Endometrial microvascular endothelial cells (primary cell): Measurements from ENCODE around the gene CACNA1C. TPM values are rescaled to one million over a fixed set of nuclear protein-coding genes. Genes with fewer than 3 reads are reported as not detected.

Source experiments
- in situ Hi-C: cut with HindIII; loops from 2 replicates; pipeline ENCODE4 v1.10.0; 2017; ENCODE audit warnings: low sequenced_read_pairs, low pct_unique_long_range_greater_than_20kb; ENCODE audit errors: inconsistent ontology term
- total RNA-seq: library from RNA; depleted of rRNA; stranded (reverse); fragments of >200 nt; gene quantifications from one replicate; pipeline ENCODE4 v1.2.3, GENCODE V29; 2015; ENCODE audit errors: inconsistent ontology term

CACNA1C gene
- total RNA-seq, 1 donor from 2014 or later: not detected

- in situ Hi-C loops: no loop called here
These were observed 491.0 kb downstream of the CACNA1C start for GRCh38 chr12:2543801-2544200.

DNA sequence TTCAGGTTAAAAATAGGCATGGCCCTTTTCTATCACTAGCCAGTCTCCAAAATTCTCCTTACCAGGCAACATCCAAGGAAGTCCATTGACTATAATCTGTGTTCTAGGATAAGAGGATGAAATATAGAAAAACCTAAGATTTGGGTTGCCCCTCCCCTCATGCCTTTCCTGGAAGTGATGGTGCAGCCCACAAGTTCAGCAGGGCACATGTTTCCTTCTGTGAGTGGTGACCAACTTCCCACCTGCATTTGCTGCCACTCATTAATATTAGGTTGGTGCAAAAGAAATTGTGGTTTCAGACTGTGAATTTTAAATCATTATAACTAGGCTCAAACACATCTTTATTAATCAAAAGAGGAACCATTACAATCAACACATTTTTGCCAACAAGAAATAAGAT is 491.4 kb downstream of the CACNA1C start:
- in situ Hi-C loops: no loop called here

DNA sequence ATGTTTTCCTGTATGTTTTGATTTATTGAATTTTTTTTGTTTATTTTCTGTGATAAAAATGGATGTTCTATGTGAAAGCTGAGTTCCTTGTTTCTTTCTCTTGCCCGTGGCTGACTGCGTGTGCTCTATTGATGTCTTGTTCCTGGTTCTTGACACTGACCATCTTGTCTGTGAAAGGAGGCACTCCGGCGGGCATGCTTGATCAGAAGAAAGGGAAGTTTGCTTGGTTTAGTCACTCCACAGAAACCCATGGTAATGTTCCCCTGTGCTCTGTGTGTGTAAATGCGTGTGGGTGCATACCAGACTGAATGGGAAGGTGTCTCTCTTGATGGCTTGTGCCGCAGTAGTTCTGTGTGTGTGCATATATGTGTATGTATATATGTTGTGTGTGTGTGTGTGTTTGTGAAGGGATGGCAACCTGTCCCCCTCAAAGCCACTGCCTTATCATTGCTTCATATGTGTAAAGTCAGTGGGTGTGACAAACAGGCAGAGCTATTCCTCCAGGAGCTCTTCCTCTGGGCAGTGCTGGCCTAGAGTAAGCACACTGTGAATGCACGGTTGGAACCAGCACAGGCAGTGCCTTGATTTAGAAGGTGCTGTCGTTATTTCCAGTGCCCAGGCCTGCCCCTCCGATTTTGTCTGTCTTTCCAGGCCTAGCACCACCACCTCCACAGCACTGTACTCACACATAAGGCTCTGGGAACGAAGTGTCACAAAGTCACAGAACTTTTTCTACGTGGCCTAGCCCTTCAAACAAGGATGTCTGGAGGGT is 494.7 kb downstream of the CACNA1C start:
- in situ Hi-C loops: no loop called here

DNA sequence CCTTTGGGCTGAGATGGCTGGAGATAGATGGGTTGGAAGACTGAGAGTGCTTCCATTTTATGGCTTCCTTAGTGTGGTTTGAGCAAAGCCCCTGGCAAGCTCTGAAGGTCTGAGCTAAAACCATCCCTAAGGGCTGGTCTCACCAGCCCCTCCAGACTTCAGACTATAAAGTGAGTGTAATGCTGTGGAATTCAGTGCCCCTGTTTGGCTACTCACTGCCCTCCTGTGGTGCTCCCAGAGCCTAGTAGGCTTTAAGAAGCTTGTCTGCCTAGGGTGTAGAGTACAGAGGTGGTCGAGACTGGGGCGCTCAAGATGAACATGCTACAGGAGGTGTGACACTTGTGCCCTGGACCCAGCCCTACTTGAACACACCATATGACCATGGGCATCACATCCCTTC is 495.3 kb downstream of the CACNA1C start:
- in situ Hi-C loops: no loop called here

- in situ Hi-C loops: no loop called here
These were observed 498.0 kb downstream of the CACNA1C start for GRCh38 chr12:2550561-2551411.

DNA sequence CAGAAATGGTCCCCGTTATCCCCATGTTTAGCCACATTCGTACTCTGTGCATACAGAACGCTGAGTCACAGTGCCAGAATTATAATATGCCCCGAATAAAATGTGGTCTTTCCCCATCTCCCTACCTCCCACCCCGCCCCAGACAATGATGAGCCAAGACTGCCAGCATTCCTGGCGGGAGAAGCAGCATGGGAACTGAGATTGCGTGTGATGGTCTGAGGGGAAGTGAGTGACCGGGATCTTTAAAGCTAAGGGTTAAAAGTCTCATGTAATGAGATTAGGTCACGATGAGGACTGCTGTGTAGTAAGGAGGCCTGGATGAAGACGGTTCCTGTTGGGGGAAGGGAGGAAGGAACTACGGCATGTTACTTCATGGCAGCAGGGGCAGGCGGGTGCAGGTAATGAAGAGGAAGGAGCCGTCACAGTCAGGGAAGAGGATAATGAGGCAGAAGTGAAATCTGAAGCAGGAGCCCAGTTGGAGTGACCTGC is 498.7 kb downstream of the CACNA1C start:
- in situ Hi-C loops: no loop called here

DNA sequence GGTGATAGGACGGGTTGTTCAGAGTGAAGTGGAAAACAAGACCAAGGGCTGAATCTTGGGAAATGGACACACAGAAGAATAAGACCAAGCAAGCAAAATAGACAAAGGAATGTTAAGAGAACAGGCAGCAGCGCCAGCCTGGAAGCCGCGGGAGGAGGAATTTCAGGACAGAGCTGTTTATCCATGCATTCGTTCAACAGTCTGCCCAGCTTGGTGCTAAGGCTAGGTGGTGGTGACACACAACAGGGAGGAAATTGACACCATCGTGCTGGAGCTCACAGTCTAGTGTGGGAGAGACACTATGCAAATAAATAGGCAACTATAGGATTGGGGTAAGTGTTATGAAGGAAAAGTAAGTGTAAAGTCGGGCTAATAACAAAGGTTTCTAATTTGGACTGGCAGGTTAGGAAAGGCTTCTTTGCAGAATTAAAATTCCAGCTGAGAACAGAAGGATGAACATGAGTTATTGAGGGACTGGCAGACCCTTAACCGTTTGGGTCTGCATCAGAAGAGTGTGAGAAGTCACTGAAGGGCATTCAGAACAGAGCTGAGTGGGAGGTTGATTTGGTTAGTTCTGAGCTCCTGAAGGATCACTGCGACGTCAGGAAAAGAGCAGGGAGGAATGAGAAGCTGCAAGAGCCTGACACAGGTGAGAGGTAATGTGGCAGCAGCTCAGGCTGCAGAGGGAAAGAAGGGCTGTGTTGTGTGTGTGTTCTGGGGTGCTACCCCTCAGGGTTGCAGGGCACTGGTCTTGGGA is 499.4 kb downstream of the CACNA1C start:
- in situ Hi-C loops: no loop called here

GRCh38 chr12:2553388-2554126 is 500.8 kb downstream of the CACNA1C start:
- in situ Hi-C loops: no loop called here

DNA sequence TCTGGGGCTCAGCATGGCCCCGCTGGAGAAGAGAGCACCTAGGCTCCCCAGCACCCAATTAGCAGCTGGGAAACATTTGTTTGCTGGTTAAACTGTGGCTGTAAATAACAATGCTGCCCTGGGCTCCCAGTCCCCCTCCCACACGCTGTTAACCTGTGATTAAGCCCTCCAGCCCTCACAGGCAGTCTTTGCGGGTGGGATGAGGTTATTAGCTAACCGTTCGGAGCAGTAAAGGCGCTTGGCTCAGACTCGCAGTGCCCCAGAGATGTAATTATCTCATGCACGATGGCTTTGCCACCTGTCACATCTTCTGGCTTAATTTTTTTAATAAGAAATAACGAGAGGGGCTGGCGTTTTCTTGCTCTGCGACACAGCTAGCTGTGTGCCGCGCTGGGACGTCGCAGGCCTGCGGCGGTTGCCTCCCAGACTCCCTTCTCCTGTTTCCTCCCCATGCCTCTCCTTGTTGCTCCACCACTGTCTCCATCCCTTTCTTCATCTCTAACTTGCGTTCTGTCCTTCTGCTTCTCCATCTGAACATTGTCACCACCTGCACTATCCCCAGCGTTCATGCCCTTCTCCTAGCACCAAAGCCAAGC is 502.8 kb downstream of the CACNA1C start:
- in situ Hi-C loops: no loop called here

DNA sequence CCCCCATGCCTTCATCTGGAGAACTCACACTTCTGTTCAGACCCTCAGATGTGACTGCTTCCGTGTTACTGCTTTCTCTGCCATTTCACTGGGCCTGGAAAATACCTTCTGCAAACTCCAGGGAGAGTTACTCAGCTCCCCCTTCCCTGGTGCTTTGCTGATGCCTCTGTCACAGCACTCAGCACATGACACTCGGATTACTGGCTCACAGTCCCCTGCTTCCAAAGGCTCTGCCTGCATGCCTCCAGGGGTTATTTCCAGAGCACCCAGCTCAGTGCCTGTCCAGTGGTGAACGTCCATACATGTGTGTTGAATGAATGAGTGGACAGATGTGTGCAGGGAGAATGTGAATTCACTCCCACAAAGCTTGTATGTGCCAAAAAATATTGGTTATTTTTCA is 504.8 kb downstream of the CACNA1C start:
- in situ Hi-C loops: no loop called here

DNA sequence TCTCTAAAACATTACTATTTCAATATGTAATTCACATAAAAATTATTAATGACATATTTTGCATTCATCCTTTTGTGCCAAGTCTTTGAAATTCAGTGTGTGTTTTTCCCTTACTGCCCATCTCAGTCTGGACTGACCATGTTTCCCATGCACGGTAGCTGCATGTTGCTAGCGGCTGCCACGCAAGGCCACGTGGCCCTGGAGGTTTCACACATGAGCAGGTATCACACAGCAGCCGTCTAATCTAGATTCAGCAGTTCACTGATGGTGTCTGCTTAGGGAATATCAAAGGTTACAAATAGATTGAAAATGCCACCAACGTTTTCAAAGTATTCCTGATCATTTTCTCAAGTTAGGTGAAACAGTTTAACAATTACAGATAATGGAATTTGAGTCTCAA is 507.1 kb downstream of the CACNA1C start:
- in situ Hi-C loops: no loop called here

- in situ Hi-C loops: no loop called here
These were observed 507.6 kb downstream of the CACNA1C start for GRCh38 chr12:2560356-2560755.

DNA sequence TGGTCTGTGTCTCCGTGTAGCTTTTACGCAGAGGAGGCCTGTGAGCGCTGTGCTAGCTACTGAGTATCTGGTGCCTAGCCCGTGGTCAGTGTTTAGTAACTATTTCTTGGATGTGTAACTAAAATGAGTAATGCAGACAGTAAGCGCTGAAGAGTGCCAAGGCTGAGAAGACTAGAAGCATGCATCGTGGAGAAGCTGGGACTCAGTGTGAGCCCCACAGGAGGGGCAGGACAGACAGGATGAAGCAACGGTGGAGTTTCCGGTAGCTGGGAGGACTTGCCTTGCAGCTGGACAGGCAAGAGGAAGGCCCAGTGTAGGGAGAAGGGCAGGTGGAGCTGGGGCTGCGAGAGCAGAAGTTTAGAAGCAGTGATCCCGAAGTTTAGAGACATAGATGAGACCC is 508.6 kb downstream of the CACNA1C start:
- in situ Hi-C loops: no loop called here

DNA sequence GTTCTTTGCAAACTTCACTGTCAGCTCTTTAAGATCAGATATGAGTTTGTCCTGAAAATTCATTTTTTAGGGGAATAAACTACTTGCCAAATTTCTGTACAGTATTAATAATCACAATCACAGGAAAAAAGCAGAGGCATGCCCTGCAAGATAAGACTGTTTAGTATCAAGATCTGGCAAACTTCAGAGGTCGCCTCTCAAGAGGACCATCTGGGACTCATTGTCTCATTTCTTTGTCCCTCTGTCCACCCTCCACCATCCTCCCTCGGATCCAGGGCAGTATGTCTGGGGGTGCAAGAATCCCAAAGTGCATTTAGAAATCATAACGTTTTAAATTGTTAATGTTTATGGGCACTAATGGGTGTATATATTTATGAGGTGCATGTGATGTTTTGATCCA is 509.6 kb downstream of the CACNA1C start:
- in situ Hi-C loops: no loop called here

DNA sequence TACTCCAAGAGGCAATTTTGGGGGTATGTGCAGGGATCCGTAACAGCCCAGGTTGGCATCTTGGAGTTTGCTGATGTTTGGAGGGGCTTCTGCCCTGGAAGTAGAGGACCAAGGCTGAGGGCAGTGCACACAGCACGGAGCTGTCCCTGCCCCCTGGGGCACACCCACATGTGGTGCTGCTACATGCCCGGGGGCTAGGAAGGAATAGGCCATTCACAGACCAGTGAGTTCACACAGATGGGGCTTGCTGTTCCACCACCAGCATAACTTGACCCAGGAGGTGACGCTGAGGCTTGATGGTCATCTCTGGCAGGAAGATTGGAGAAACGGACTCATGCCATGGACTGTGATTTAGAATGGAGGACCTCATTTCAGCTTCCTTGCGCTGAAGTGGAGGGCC is 510.9 kb downstream of the CACNA1C start:
- in situ Hi-C loops: no loop called here

DNA sequence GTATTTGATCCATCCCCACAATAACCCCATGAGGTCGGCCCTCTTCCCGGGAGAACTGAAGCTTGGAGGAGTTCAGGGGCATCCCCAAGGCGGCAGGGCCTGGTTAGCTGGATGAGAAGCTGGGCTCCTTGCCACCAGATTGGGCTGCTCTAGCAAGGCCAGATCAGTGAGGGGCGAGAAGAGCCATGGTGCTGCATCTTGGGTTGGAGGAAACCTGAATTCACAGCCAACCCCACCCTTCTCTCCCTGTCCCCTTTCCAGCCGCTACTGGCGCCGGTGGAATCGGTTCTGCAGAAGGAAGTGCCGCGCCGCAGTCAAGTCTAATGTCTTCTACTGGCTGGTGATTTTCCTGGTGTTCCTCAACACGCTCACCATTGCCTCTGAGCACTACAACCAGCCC is 513.4 kb downstream of the CACNA1C start:
- in situ Hi-C loops: no loop called here

- in situ Hi-C loops: no loop called here
These were observed 514.9 kb downstream of the CACNA1C start for GRCh38 chr12:2567711-2568110.

GRCh38 chr12:2570562-2570961 is 517.8 kb downstream of the CACNA1C start:
- in situ Hi-C loops: no loop called here
